GM18499 (cell line): Measurements from ENCODE around the gene ZDHHC16.
"Not testable (repeated sequence)": the region's sequence is repeated elsewhere in the genome, so short reads cannot be mapped to it uniquely, and the experiment has no call there.

Experiments used
- ATAC-seq: cut with Tn5 transposase; IDR thresholded peaks from one replicate; pipeline ENCODE4 v1.9.1; 2021; ENCODE audit warnings: moderate number of reproducible peaks; ENCODE audit not compliant: insufficient read depth, unreplicated experiment

ZDHHC16 gene

DNA sequence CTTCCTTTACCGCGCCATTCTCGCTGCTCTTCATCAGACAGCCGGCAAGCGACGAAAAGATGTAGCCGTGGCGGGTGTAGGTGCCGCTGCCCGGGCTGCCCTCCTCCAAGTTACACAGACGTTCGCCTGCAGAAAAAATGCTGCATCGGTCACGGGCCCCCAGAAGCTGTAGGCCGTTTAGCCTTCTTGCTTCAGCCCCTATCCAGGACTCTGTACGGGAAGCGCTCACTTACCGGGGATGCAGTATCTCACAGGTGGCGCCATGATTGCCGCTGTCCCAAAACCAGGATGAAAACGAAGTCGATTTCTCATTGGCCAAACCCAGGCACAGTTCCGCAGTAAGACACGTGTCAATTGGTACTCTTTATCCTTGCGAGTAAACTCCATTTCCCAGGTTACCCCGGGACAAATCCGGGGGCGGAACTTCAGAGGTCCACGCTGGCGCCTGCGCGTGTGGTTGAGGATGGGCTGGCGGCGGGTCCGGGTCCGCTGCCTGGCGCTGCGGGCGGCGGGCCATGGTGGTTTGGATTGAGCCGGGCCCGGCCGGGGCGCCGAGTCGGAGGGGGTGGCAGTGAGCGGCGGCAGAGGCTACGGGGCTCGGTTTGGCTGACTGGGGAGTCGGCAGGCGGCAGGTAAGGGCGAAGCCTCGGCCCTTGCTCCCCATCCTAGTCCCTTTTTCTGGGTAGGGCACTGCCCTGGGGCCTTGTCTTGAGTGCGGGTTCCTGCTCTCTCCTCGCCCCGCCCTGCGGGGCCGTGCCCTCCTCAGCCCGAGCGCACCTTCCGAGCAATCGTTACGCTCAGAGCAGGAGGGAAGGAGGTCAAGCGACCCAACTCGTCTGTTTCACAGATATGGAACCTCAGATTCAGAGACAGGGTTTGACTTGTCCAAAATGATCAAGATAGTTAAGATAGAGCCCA, at the start of gene ZDHHC16, which contains the start of gene EXOSC1:
TSS of gene ZDHHC16 (plus strand) at position 454 of the 918 bp plus-strand sequence. CDS start 5,501 bp downstream, outside the sequence.
TSS of gene EXOSC1 (minus strand) at position 285 of the 918 bp plus-strand sequence. CDS start at position 264, 21 bp downstream.
- peak; percentile 86 for ATAC-seq

DNA sequence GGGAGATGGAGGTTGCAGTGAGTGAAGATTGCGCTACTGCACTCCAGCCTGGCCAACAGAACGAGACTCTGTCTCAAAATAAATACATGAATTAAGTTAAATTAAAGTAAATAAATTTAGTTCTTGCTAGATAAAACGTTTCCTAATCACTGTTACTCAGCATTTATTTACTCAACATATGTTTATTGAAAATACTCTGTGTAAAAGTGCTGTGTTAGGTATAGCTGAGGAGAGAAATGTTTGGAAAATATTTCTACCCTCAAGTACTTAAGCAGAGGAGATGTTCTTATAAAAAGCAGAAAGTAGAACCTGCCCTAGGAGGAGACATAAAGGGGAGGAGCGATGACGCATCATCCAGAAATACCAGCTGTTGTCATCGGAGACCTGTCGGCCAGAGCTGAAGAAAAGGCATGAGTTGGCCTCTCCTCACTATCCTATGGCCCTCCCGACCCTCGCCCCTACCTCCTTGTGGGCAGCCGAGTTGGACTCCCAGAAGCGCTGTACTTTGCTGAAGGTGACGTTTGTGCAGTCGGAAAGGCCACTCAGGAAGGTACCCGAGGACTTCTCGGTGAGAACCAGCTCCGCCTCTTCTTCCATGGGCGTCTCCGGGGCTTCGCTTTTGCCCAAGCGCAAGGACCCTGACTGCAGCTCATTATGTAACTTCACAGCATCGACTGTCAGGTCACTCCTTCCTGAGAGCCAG, 46.0 kb upstream of the ZDHHC16 start:
- ATAC-seq, result no peak

DNA sequence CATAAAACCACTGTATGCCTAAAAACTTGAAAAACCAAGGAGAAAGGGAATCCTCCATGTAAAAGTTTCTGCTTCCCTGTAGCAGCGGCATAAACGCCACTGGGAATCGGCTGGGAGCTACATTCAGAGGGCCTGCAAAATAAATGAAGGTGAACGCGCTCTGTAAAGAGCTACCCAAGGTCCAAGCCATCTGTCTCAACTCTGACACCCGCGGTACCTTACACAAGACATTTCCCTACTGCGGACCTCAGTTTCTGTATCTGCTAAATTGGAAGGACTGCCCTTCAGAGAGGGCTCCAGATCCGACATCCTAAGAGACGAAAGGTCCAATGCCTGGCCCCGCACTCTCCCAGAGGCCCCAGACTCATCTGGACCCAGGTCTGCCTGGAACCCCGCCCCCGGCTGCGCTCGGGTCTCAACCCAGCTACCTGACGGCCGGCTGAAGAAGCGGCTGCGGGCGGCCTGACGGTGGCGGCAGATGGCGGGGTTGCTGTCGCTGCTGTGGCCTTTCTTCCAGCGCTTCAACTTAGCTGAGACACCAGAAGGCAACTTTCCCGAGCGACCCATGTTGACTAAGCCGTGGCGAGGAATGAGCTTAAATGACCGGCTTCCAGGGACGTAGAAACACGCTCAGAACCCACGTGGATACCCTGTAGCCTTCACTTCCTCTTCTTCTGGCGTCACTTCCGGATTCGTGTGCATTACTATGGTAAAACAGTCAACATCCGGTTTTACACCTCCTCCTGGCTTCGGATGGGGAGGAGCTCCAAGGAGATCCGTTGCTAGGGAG, 45.1 kb upstream of the ZDHHC16 start, which contains the start of gene RRP12:
TSS of gene RRP12 (minus strand) at position 676 of the 790 bp plus-strand sequence. CDS start at position 567, 109 bp downstream.
- peak; percentile 75 for ATAC-seq

DNA sequence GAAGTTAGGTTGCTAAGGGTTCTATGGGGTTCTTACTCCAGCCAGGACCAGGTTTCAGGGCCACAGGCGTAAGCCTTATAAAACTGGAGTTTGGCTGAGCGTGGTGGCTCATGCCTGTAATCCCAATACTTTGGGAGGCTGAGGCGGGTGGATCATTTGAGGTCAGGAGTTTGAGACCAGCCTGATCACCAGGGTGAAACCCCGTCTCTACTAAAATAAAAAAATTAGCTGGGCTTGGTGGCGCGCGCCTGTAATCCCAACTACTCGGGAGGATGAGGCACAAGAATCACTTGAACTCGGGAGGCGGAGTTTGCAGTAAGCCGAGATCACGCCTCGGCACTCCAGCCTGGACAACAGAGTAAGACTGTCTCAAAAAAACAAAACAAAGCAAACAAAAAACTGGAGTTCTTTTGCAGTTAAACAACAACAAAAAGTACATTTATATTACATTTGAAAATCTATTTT, 44.5 kb upstream of the ZDHHC16 start:
- ATAC-seq, result no peak

DNA sequence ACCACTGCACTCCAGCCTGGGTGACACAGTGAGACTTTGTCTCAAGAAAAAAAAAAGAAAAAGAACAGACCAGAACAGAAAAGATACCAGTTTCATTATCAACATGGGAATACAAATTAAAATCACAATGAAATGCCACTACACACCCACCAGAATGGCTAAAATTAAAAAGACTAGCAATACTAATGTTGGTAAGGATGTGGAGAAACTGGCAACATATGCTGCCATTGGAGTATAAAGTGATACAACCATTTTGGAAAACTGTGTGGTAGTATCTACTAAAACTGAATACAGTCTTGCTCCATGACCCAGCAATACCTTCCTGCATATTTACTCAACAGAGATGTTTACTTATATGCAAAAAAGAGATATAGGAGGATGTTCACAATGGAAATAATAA, 41.9 kb upstream of the ZDHHC16 start:
- no peak for ATAC-seq

DNA sequence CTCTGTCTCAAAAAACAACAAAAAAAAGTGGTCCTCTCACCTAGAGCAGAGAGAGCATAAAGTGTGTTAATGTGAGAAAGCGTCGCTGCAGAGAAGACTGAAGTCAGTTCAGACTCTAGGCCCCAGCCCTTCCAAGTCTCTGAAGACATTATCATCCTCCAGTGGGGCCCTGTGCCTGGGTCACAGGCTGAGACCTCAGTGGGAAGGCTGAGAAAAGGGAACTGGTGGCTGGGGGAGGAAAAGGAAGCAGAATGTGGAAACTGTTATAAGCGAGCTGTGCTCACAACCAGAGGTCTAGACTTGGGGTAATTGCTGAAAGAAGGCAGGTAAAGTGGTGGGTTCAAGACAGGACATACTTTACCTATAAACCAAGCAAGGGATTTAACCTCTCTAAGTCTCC, 39.9 kb upstream of the ZDHHC16 start:
- ATAC-seq, result no peak

DNA sequence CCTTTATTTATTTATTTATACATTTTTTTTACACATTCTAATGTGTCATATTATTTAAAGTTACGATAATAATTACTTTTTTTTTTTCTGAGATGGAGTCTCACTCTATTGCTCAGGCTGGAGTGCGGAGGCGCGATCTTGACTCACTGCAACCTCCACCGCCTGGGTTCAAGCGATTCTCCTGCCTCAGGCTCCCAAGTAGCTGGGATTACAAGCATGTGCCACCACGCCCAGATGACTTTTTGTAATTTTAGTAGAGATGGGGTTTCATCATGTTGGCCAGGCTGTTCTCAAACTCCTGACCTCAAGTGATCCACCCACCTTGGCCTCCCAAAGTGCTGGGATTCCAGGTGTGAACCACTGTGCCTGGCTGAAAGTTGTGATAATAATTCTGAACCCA, 39.5 kb upstream of the ZDHHC16 start:
- not testable (repeated sequence) for ATAC-seq

DNA sequence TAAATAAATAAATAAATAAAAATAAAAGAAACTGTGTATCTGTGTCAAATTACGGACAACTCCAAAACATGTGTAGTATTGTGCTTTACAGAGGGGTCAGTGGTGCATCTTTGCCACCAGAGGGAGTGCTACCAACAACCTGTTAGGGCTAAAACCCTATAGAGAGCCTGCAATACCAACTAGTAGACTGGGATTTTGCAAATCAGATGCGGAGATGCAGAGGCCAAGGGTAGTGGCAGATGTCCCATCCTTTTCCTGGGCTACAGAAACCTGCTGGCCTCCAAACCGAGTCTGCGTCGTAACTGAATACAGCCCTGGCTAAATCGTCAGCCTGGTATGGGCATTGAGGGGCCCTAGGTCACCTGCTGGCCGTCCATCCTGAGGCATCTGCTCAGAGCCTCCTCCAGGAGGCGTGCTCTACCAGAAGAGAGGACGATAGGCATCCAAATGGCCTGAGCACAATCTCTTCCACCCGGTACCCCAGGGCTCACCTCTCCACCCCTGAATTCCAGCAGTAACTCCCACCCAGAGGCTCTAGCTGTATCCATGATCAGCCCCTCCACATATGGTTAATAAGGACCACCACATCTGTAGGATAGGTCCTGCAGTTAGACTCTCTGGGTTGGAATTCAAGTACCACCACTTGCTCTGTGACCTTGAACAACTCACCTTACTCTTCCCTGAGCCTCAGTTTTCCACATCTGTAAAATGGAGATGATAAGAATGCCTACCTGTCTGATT, 38.6 kb upstream of the ZDHHC16 start:
- peak; percentile 76 for ATAC-seq

DNA sequence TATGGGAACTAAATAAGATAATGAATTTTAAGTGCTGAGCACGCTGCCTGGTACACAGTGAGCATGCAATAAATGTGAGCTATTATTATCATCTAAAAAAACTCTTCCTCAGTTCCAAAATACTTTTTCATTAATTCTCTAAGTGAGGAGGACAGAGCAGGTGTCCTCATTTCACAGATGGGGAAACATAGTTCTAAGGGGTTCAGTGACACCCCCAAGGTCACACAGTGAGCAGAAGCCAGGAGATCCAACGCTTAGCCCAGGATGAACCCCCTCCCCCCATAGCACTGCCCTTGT, 38.1 kb upstream of the ZDHHC16 start:
- ATAC-seq, result no peak

DNA sequence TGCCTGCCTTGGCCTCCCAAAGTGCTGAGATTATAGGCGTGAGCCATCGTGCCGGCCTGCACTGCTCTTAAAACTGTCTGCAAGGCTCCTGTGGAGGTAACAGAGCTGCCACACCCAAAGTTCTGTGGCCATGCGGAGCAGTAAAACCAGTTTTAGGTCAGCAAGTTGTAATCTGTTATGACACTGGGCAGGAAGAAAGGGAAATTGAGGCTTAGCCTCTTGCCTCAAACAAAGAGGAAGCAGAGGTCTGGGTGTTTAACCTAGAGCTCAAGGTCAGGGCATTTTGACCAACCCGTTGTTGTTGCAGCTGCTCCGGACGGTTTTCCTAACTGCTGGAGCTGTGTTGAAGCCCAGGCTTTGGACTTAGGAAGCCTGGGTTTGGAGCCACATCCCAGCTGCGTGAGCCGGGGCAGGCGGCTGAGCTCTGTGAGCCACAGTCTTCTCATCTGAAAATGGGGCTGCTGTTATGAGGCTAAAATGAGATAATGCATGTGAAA, 37.4 kb upstream of the ZDHHC16 start:
- ATAC-seq, result no peak

DNA sequence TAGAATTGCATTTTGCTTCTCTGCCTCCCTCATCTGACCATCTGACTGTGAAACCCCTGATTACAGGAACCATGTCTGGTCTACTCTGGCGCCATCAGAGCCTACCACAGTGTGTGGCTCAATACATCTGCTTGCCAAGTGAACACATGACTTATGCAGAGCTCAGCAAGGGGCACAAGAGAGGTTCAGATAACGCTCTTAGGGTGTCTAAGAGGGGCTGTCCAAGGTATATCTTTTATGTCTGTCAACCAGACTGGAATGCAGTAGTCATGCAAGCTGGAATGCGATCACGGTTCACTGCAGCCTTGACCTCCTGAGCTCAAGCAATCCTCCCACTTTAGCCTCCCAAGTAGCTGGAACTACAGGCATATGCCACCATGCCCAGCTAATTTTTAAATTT, 34.6 kb upstream of the ZDHHC16 start:
- no peak for ATAC-seq

DNA sequence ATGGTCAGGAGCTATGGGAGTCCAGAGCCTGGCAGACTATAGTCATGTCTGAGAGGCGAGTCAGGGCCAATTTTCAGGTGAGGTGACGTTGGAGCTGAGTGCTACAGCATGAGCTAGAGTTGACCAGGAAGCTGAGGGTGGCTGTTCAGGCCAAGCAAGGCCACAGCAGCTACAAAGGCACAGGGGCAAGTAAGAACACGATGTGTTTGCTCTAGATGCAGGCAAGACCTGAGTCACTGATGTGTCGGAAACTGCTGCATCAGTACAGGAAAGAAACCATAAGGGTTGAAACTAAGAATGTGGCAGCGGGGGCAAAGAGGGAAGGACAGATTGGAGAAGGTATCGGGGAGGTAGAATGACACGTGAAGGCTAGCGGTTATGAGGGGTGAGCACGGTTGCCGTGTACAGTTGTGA, 33.1 kb upstream of the ZDHHC16 start:
- no peak for ATAC-seq

DNA sequence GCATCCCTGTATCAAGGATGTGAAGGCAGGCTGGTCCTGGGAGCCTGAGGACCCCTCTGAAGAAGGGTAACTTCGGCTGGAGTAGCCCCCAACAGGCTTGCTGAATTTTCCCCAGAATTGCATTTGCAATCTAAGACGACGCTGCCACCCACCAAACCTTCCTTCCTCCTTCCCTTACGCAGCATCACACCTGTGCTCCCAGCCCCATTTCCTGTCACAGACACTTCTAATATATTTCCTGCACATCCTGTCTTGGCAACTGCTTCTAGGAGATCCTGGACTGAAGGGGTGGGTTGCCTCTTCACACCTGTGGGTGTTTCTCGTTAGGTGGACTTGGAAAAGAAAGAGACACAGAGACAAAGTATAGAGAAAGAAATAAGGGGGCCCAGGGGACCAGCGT, 29.4 kb upstream of the ZDHHC16 start:
- ATAC-seq, result no peak

DNA sequence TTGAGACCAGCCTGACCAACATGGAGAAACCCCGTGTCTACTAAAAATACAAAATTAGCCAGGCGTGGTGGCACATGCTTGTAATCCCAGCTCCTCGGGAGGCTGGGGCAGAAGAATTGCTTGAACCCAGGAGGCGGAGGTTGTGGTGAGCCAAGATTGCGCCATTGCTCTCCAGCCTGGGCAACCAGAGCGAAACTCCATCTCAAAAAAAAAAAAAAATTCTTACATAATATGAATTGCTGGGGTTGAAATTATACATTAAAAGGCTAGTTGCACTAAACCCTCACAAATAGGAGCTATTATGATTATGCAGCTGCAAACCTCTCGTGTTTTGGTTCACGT, 22.2 kb upstream of the ZDHHC16 start:
- ATAC-seq, result not testable (repeated sequence)

DNA sequence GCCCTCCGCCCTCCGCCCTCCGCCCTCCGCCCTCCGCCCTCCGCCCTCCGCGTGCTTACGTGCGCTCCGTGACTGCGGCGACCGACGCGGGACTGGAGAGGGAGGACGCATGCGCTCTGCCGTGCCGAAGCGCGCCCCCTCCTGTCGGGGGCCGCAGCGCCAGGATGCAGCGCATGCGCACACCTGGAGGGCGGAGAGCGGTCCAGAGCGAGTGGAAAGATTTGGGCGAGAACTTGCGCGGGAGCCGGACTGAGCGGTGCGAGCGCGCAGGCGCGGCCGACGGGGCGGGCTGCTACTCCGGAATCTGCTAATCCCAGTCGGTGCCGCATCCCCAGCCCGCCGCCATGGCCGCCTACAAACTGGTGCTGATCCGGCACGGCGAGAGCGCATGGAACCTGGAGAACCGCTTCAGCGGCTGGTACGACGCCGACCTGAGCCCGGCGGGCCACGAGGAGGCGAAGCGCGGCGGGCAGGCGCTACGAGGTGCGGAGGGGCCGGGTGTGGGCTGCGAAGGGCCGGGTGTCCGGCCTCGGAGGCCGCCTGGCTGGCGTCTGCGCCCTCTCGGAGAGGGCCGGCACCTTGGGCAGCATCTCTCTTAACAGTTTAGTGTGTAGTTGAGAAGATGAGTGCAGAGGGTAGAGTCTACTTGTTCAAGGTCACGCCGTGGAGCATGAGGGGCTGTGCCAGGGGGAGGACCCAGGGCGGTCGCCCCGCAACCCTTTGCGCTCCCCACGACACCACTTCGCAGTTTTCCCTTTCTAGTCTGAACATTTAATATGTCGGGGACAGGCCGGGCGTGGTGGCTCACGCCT, 19.8 kb upstream of the ZDHHC16 start, which contains the start of gene PGAM1:
TSS of gene PGAM1 (plus strand) at position 228 of the 812 bp plus-strand sequence. CDS start at position 345, 117 bp downstream.
- ATAC-seq, result peak; percentile 72

DNA sequence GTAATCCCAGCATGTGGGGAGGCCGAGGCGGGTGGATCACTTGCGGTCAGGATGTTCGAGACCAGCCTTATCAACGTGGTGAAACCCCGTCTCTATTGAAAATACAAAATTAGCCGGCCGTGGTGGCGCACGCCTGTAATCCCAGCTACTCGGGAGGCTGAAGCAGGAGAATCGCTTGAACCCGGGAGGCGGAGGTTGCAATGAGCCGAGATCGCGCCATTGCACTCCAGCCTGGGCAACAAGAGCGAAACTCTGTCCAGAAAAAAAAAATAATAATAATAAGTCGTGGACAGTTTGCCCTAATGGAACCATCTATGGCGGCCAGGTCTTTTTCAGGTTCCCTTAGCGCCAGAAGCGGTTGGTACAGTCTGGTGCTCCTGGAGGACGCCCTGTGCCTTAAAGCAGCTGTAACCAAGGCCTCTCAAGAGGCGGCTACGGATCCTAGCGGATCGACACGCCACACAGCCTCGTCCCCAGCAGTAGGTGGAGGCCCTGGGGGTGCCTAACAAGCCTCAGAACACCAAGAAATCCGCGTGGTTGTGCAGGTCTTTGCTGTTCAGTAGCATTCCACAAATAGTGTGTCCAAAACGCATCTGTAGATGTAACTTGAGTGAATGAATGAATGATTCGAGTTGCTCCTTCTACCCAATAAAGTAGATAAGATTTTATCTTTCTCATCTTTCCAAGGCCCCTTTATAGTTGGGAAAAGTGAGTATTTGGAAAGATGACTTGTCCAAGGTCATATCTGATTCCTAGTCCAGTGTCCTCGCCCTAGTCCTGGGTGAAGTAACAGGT, 19.0 kb upstream of the ZDHHC16 start:
- no peak for ATAC-seq

DNA sequence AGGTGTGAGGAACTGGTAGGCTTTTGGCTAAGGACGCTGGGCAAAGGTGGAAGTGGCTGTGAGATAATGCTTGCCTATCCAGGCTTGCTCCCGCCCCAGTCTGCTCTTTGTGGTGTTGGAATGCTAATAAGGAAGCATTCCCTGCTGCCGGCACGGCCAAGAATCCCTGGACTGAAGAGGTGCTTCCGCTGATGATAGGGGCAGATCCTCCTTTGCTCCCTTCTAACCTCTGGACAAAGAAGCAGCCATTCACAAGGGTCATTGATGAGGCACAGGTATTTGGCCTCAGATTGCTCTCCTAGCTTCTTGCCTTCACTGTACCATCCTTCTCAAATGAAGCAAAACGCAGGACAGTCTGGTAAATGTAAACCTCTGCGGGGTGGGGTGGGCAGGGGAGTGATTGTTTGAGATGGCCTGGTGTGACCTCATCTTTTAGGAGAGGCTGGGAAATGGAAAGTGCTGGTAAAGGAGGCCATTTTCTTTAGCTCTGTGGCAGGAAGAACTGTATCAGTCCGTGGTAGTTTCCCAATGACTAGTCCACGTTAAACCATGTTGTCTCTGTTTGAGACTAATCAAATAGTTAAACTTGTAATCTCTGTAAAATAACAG, 18.3 kb upstream of the ZDHHC16 start:
- no peak for ATAC-seq

DNA sequence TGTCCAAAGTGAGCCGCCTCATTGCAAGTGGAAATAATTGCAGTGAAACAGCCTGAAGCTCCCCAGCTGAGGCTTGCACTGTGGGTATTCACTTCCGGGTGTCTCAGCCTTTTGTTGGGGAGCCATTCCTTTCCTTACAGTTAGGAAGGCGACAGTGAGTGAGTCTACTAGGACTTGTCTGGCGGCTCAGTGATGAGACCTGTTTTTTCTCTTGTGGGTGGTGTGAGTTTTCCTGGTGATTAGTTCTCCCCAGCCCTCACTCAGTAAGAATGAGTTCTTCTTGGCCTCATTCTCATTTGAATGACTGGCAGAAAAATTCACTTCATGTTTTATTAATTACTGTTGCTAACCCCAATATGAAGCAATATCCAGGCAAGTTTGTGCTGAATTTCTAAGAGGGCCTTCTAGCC, 17.4 kb upstream of the ZDHHC16 start:
- no peak for ATAC-seq
